Superior temporal gyrus (tissue), 1 donor: ENCODE data around the gene TBC1D10A.

Experiments used
- DNase-seq: peaks from one replicate; pipeline ENCODE4 v3.0.0-alpha.2; 2016; ENCODE audit errors: extremely low spot score

The TBC1D10A gene

DNA sequence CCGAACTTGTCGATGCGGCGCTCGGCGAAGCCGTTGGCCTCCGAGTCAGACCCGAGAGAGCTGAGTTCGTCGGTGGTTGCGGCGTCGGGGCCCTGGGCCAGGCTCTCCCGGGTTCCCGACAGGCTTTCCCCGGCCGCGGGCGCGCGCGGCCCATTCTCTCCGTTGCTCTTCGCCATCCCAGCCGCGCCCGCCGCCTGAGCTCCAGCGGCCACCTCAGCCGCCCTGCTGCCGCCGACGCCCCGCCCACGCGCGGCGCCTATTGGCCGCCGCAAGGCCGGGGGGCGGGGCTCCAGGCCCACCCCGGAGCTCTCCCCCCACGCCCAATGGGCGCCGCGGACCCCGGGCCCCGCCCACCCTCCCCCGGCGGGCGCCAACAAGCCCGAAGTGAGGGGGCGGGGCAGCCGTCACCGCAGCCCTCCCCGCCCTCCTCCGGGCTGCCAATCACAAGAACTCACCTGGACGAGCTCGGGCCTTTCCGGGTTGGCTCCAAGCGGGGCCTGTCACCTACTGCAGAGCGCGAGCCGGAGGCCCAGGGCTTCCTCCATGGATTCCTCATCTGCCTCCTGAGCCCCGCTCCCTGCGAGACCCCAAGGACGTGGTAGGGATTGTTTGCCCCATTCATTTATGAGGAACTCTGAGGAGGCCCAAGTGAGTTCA lies at the start of gene TBC1D10A:
Gene TBC1D10A (minus strand): TSS at position 236 of the 657 bp plus-strand sequence. CDS start 60 bp downstream, at position 176.
- DNase-seq: peak; percentile 80

DNA sequence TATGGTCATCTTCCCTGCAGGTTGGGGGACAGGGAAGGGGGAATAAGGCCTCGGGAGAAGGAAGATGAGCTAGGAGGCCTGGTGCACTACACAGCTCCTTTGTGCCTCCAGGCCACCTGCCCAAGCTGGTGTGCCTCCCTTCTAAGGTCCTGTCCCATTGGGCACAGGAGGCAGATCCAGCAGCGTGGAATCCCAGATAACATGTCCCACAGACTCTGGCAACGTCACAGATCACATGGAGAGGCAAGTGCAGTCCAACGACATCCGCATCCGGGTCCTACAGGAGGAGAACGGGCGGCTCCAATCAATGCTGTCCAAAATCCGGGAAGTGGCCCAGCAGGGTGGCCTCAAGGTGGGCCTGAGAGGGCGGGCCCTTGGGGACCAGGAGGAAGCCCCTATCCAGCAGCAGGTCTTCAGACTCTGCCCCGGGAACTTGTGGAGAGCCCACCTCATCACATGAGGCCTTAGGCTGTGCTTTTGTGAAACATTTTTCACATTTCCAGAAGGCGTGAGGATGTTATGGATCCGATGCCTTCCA lies 48.6 kb upstream of the TBC1D10A start:
- DNase-seq: no peak

- no peak for DNase-seq
Observed at GRCh38 chr22:30373331-30374325, 46.9 kb upstream of the TBC1D10A start.

- DNase-seq: no peak
Observed at GRCh38 chr22:30372915-30373314, 46.2 kb upstream of the TBC1D10A start.

DNA sequence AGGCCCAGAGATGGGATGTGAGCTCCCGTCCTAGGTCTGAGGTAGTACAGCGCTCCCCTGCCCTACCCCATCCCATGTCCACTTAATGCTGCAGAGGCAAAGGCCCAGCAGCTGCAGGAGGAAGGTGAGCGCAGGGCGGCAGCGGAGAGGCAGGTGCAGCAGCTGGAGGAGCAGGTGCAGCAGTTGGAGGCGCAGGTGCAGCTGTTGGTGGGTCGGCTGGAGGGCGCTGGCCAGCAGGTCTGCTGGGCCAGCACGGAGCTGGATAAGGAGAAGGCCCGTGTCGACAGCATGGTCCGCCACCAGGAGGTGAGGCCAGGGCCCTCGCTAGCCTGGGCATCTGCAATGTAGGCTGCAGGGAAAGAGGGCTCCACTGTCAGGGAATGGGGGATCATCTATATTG lies 45.2 kb upstream of the TBC1D10A start:
- no peak for DNase-seq

- DNase-seq: no peak
Observed at GRCh38 chr22:30371321-30371720, 44.6 kb upstream of the TBC1D10A start.

GRCh38 chr22:30370641-30371230 lies 44.0 kb upstream of the TBC1D10A start:
- DNase-seq: no peak

GRCh38 chr22:30368420-30368819 lies 41.7 kb upstream of the TBC1D10A start:
- no peak for DNase-seq

- DNase-seq: no peak
Observed at GRCh38 chr22:30365891-30366290, 39.1 kb upstream of the TBC1D10A start.

- DNase-seq: no peak
Observed at GRCh38 chr22:30362651-30363281, 36.0 kb upstream of the TBC1D10A start.

DNA sequence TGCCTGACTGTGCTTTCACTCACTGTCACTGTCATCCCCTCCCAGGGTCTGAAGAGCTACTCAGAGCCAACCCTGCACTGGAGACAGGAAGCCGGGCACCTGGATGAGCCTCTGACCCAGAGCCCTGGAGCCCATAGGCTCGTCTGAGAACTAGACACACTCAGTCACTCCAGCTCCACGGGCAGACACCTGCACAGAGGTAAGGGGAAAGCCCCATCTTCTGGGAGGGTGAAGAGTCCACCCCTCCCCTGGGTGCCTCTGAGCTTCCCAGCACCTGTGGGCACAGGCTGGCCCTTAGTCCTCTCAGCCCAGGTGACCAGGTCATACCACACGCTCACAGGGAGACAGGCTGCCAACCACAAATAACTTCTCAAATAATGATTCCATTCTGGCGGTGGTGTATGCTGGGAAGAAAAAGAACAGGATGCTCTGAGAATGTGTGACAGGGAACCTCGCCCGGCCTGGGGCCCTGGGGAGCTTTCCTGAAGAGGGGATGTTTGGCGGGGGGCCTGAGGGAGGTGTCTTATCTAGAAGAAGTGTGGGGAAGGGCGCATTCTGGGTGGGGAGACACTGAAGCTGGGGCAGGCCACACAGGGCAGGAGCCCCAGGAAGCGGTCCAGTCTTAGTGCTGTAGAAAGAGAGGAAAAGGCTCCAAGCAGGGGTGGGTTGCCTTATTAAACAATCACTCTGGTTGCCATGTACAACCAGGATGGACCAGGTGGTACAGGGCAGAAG lies 35.3 kb upstream of the TBC1D10A start:
- no peak for DNase-seq

GRCh38 chr22:30358541-30358940 lies 31.8 kb upstream of the TBC1D10A start:
- no peak for DNase-seq

DNA sequence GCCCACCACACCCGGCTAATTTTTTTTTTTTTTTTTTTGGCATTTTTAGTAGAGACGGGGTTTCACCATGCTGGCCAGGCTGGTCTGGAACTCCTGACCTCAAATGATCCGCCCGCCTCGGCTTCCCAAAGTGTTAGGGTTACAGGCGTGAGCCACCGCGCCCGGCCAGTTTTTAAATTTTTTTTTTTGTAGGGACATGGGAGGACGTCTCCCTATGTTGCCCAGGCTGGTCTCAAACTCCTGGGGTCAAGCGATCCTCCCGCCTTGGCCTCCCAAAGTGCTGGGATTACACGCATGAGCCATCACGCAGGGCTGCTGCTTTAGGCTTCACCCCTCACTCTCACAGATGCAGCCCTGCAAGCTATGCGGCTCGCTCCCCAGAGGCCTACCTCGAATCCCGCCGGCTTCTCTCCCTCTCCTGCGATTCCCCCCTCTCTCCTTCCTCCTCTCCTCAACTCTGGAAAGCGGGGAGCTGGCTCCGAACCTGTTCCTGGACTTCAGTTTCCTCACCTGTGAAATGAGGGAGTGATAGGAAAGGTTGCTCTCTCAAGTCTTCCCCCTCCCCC lies 31.0 kb upstream of the TBC1D10A start:
- no peak for DNase-seq

- DNase-seq: no peak
Observed at GRCh38 chr22:30357236-30357570, 30.5 kb upstream of the TBC1D10A start.

GRCh38 chr22:30356449-30357235 lies 29.9 kb upstream of the TBC1D10A start, which contains the start of the genes CCDC157 and SF3A1:
Gene CCDC157 (plus strand): TSS chr22:30357007. CDS start chr22:30366001, 8,994 bp downstream.
Gene SF3A1 (minus strand): TSS chr22:30356894. CDS start chr22:30356792, 102 bp downstream.
- peak; percentile 91 for DNase-seq

- DNase-seq: no peak
Observed at GRCh38 chr22:30354644-30355043, 27.9 kb upstream of the TBC1D10A start.

DNA sequence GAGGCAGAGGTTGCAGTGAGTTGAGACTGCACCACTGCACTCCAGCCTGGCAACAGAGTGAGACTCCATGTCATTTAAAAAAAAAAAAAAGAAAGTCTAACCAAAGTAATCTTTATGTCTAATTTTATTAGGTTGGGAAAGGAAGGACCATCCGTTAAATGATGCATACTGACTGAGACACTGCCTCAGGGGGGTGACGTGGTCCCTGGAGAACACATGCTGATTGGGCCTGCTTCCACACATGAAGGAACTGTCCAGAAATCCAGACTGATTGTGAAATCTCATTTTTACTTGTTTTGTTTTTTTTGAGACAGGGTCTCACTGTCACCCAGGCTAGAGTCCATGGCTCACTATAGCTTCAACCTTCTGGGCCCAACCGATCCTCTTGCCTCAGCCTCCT lies 24.5 kb upstream of the TBC1D10A start:
- DNase-seq: no peak

GRCh38 chr22:30348809-30349208 lies 22.1 kb upstream of the TBC1D10A start:
- no peak for DNase-seq

GRCh38 chr22:30348404-30348803 lies 21.7 kb upstream of the TBC1D10A start:
- no peak for DNase-seq
